A549 (cell line): ENCODE measurements around the gene BTG4.

Source experiments
- HMGXB4 ChIP-seq: fragments of 250-450 bp; sonication (Bioruptor Pico); IDR thresholded peaks from 2 replicates; pipeline ENCODE4 v1.5.0; 2021; ENCODE audit warnings: mild to moderate bottlenecking, moderate library complexity, borderline replicate concordance
- KDM5A ChIP-seq: fragments of 200-600 bp; sonication (generic); IDR thresholded peaks from 2 replicates; pipeline ENCODE4 v1.6.1; 2016; ENCODE audit warnings: antibody characterized with exemption, mild to moderate bottlenecking
- NR3C1 ChIP-seq: fragments of >200 bp; sonication (Bioruptor Twin); formaldehyde crosslinking; IDR thresholded peaks from 3 replicates; pipeline ENCODE4 v1.6.1; 2017
- TP53 ChIP-seq: fragments of 250-450 bp; sonication (Bioruptor Pico); IDR thresholded peaks from 2 replicates; pipeline ENCODE4 v1.5.0; 2021; ENCODE audit warnings: mild to moderate bottlenecking, moderate library complexity

GRCh38 chr11:111479666-111480065 lies 32.5 kb downstream of the BTG4 start:
- no peak for TF ChIP-seq NR3C1
- TF ChIP-seq TP53 (CRISPR knock-in tag), result no peak
- no peak for TF ChIP-seq KDM5A
- no peak for TF ChIP-seq HMGXB4 (CRISPR knock-in tag)
